Spleen (tissue), 7 donors: Measurements from ENCODE around the gene RAP2C.

Experiments
- POLR2A ChIP-seq, 3 donors: fragments of 450-650 bp; IDR thresholded peaks; one replicate each; pipeline ENCODE4 v1.5.1; 2017; ENCODE audit warnings: antibody characterized with exemption in 3 of 3, mild to moderate bottlenecking in 1 of 3
- POLR2AphosphoS5 ChIP-seq, 3 donors: sonication (generic); formaldehyde crosslinking; IDR thresholded peaks; one replicate each; pipeline ENCODE4 v1.5.1; 2017; ENCODE audit warnings: antibody characterized with exemption in 3 of 3
- TF ChIP-seq, protein P1 (sequence below), 11 experiments: fragments of 200-600 bp in 7 of 11; fragments of 450-650 bp in 4 of 11; sonication (generic) in 4 of 11; IDR thresholded peaks in 8 of 11; conservative IDR thresholded peaks in 3 of 11; 1 replicate in 7 of 11; 2 replicates in 4 of 11; pipeline versions ENCODE4 v1.4.0 to v1.8.0; 2016 to 2021; ENCODE audit warnings: antibody characterized with exemption in 11 of 11, inconsistent platforms in 4 of 11, mild to moderate bottlenecking in 1 of 11
- donor health status: DM: no; HTN: no; CAD: no; lungs with moderate emphysema.
- donor health status: DM: no; HTN: no; CAD: no.
- donor health status: DM: no; HTN: no; CAD: no.

DNA sequence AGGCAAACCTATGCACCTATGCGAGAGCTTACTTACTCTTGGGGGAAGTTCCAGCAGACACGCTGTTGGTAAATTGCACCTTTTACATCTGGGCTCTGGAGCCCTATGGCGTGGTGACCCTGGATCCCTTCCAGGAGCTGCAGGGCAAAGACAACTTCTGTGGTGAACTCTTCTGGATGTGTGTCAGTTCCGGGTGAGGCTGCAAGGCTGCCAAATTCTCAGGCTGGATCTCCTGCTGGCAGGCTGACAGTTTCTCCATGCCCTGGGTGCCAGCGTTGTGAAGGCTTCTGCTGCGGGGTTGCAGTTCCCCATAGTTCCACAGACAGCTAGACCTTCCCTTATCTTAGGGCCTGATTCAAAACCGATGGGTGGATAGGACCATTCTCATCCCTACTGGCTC, 37.9 kb downstream of the RAP2C start:
- TF ChIP-seq, protein P1, sequence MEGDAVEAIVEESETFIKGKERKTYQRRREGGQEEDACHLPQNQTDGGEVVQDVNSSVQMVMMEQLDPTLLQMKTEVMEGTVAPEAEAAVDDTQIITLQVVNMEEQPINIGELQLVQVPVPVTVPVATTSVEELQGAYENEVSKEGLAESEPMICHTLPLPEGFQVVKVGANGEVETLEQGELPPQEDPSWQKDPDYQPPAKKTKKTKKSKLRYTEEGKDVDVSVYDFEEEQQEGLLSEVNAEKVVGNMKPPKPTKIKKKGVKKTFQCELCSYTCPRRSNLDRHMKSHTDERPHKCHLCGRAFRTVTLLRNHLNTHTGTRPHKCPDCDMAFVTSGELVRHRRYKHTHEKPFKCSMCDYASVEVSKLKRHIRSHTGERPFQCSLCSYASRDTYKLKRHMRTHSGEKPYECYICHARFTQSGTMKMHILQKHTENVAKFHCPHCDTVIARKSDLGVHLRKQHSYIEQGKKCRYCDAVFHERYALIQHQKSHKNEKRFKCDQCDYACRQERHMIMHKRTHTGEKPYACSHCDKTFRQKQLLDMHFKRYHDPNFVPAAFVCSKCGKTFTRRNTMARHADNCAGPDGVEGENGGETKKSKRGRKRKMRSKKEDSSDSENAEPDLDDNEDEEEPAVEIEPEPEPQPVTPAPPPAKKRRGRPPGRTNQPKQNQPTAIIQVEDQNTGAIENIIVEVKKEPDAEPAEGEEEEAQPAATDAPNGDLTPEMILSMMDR (IDR thresholded peaks at IDR 0.05 in 8 of 11, conservative IDR thresholded peaks at IDR 0.05 in 3 of 11): no peak
- TF ChIP-seq POLR2A (IDR thresholded peaks at IDR 0.05) (no peak), POLR2AphosphoS5 (IDR thresholded peaks at IDR 0.05) (no peak)
